ENCODE results near the gene FBXL13. TPM values are rescaled to one million over a fixed set of nuclear protein-coding genes. Genes with fewer than 3 reads are reported as not detected.
A peak's percentile ranks its signal among the peaks of the same experiment; 100 is the strongest.

The FBXL13 gene
- total RNA-seq, 1 experiment from 2014 or later: 0.43 TPM

- no peak for TF ChIP-seq CTCF (IDR thresholded peaks at IDR 0.05; ENCODE audit: insufficient read depth in 1 of 2, low read depth in 1 of 2, low read length in 1 of 2, severe bottlenecking in 1 of 2, unreplicated experiment in 1 of 2)
- H3K4me3 Mint-ChIP-seq (ENCODE audit: unreplicated experiment): no peak overlapping the region
- intact Hi-C loops (cut with micrococcal nuclease; ENCODE audit: unreplicated experiment): no loop called here
- ChIA-PET CTCF (no interaction called here), POLR2A (no interaction called here)
- Histone ChIP-seq H3K27me3 (replicated peaks; ENCODE audit: control insufficient read depth, insufficient read depth, low read length) (no peaks in the 10 kb centered on the region), H3K9me3 (no peaks in the 10 kb centered on the region), H3K4me3 (ENCODE audit: low read depth, low read length) (no peak overlapping the region), H3K4me1 (no peaks in the 10 kb centered on the region), H3K36me3 (ENCODE audit: control insufficient read depth, insufficient read depth, low read length) (no peaks in the 10 kb centered on the region)
- no peaks in the 10 kb centered on the region for H3K27me3 Mint-ChIP-seq (ENCODE audit: insufficient read depth, unreplicated experiment)
- DNase-seq: peak in 1 of 2 experiments; percentile 30
- H3K27ac Mint-ChIP-seq (ENCODE audit: unreplicated experiment): no peak overlapping the region
- H3K4me1 Mint-ChIP-seq (ENCODE audit: low read depth, unreplicated experiment): no peaks in the 10 kb centered on the region
- H3K36me3 Mint-ChIP-seq (ENCODE audit: insufficient read depth, unreplicated experiment): peaks cover 1% of the 10 kb centered on the region
- no TSS peak for BruUV-seq (replicated peaks)
- no peaks in the 10 kb centered on the region for H3K9me3 Mint-ChIP-seq (ENCODE audit: unreplicated experiment)
Observed at GRCh38 chr7:103106005-103106702, 31.6 kb upstream of the FBXL13 start.

- no TSS peak for BruUV-seq (replicated peaks)
- TF ChIP-seq CTCF (IDR thresholded peaks at IDR 0.05; ENCODE audit: insufficient read depth in 1 of 2, low read depth in 1 of 2, low read length in 1 of 2, severe bottlenecking in 1 of 2, unreplicated experiment in 1 of 2): no peak
- ChIA-PET POLR2A (no interaction called here), CTCF (no interaction called here)
- Mint-ChIP-seq H3K4me1 (ENCODE audit: low read depth, unreplicated experiment) (no peaks in the 10 kb centered on the region), H3K27ac (ENCODE audit: unreplicated experiment) (no peak overlapping the region), H3K27me3 (ENCODE audit: insufficient read depth, unreplicated experiment) (no peaks in the 10 kb centered on the region), H3K9me3 (ENCODE audit: unreplicated experiment) (no peaks in the 10 kb centered on the region), H3K36me3 (ENCODE audit: insufficient read depth, unreplicated experiment) (peaks cover 23% of the 10 kb centered on the region), H3K4me3 (ENCODE audit: unreplicated experiment) (no peak overlapping the region)
- Histone ChIP-seq H3K4me1 (no peaks in the 10 kb centered on the region), H3K27me3 (replicated peaks; ENCODE audit: control insufficient read depth, insufficient read depth, low read length) (no peaks in the 10 kb centered on the region), H3K9me3 (no peaks in the 10 kb centered on the region), H3K4me3 (ENCODE audit: low read depth, low read length) (no peak overlapping the region), H3K36me3 (ENCODE audit: control insufficient read depth, insufficient read depth, low read length) (no peaks in the 10 kb centered on the region)
- intact Hi-C loops (cut with micrococcal nuclease; ENCODE audit: unreplicated experiment): no loop called here
- no peak for DNase-seq
Observed at GRCh38 chr7:103101543-103101942, 26.9 kb upstream of the FBXL13 start.

- ChIA-PET CTCF (no interaction called here), POLR2A (no interaction called here)
- Histone ChIP-seq H3K9me3 (no peaks in the 10 kb centered on the region), H3K4me3 (ENCODE audit: low read depth, low read length) (no peak overlapping the region), H3K27me3 (replicated peaks; ENCODE audit: control insufficient read depth, insufficient read depth, low read length) (no peaks in the 10 kb centered on the region), H3K36me3 (ENCODE audit: control insufficient read depth, insufficient read depth, low read length) (no peaks in the 10 kb centered on the region), H3K4me1 (no peaks in the 10 kb centered on the region)
- H3K36me3 Mint-ChIP-seq (ENCODE audit: insufficient read depth, unreplicated experiment): peaks cover 27% of the 10 kb centered on the region
- no peak for DNase-seq
- intact Hi-C loops (cut with micrococcal nuclease; ENCODE audit: unreplicated experiment): no loop called here
- no peaks in the 10 kb centered on the region for H3K9me3 Mint-ChIP-seq (ENCODE audit: unreplicated experiment)
- H3K27ac Mint-ChIP-seq (ENCODE audit: unreplicated experiment): no peak overlapping the region
- H3K4me3 Mint-ChIP-seq (ENCODE audit: unreplicated experiment): no peak overlapping the region
- H3K4me1 Mint-ChIP-seq (ENCODE audit: low read depth, unreplicated experiment): no peaks in the 10 kb centered on the region
- no peaks in the 10 kb centered on the region for H3K27me3 Mint-ChIP-seq (ENCODE audit: insufficient read depth, unreplicated experiment)
- no TSS peak for BruUV-seq (replicated peaks)
- TF ChIP-seq CTCF (IDR thresholded peaks at IDR 0.05; ENCODE audit: insufficient read depth in 1 of 2, low read depth in 1 of 2, low read length in 1 of 2, severe bottlenecking in 1 of 2, unreplicated experiment in 1 of 2): no peak
Observed at GRCh38 chr7:103100348-103100747, 25.8 kb upstream of the FBXL13 start.

All from Caco-2 (cell line).